ENCODE results near the gene RAB27A. TPM values are rescaled to one million over a fixed set of nuclear protein-coding genes. Genes with fewer than 3 reads are reported as not detected.

The RAB27A gene
- 10 to 100 TPM; 24.1 to 97.8 (median 62.5) TPM for total RNA-seq

DNA sequence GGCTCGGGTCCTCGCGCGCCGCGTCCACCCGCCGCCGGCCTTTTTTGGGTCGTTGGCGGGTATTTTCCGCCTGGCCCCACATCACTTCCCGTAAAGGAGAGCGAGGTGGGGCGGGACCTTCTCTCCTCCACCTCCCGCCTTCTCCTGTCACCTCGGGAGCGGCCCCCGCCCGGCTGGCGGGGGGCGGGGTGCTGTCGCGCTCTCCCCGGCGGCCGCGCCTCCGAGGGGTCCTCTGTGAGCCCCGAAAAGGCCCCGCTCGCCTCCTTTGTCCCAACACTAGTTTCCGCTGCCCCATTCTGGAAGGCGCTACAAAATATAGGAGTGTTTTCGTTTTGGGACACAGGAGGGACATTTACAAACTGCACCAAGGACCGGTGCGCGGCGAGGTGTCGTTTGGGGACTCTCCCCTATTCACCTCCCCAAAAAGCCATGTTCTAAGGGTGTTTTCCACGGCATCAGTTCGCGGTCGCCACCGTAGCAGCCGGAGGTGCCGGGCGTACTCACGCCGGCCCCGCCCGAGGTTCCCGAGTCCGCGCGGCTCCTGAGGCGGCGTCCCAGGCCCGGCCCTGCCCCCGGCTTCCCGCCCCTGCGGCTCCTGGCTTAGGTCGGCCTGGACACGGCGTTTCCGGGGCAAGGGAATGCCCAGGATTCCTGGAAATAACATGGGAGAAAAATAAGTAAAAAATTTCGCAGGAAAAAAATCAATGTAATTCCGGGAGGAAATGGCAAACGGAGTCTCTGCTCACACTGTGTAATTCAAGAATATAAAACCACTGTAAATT is at the start of gene RAB27A:
Gene RAB27A, minus strand, starts transcription at position 68 of the 782 bp plus-strand sequence. CDS start 54,879 bp downstream, outside the sequence.
- H3K4me1 ChIP-seq = peaks cover 20 to 31% (median 24%) of the 10 kb centered on the region in 4 donors
- peak within 1 kb of the TSS; percentile 67 to 96 (median 74) for H3K4me3 ChIP-seq
- DNase-seq = peak; percentile 90 to 94
- no peaks in the 10 kb centered on the region for H3K9me3 ChIP-seq
- H3K27me3 ChIP-seq = no peaks in the 10 kb centered on the region
- H3K36me3 ChIP-seq = no peaks in the 10 kb centered on the region
- TF ChIP-seq, protein P1, sequence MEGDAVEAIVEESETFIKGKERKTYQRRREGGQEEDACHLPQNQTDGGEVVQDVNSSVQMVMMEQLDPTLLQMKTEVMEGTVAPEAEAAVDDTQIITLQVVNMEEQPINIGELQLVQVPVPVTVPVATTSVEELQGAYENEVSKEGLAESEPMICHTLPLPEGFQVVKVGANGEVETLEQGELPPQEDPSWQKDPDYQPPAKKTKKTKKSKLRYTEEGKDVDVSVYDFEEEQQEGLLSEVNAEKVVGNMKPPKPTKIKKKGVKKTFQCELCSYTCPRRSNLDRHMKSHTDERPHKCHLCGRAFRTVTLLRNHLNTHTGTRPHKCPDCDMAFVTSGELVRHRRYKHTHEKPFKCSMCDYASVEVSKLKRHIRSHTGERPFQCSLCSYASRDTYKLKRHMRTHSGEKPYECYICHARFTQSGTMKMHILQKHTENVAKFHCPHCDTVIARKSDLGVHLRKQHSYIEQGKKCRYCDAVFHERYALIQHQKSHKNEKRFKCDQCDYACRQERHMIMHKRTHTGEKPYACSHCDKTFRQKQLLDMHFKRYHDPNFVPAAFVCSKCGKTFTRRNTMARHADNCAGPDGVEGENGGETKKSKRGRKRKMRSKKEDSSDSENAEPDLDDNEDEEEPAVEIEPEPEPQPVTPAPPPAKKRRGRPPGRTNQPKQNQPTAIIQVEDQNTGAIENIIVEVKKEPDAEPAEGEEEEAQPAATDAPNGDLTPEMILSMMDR (IDR thresholded peaks at IDR 0.05) = no peak
- TF ChIP-seq EP300 (IDR thresholded peaks at IDR 0.05) (peak; percentile 12 to 66 (median 20)), POLR2AphosphoS5 (IDR thresholded peaks at IDR 0.05) (peak; percentile 49 to 69), POLR2A (IDR thresholded peaks at IDR 0.05) (peak; percentile 10 to 76 (median 54))
- WGBS, 2 donors = 0 to 1% methylated on average over 27 to 63 of the region's 69 CpGs
- ATAC-seq (ENCODE audit: low FRiP score in 2 of 2) = peak; percentile 93
- peak within 1 kb of the TSS; percentile 95 to 99 (median 98) for H3K27ac ChIP-seq

DNA sequence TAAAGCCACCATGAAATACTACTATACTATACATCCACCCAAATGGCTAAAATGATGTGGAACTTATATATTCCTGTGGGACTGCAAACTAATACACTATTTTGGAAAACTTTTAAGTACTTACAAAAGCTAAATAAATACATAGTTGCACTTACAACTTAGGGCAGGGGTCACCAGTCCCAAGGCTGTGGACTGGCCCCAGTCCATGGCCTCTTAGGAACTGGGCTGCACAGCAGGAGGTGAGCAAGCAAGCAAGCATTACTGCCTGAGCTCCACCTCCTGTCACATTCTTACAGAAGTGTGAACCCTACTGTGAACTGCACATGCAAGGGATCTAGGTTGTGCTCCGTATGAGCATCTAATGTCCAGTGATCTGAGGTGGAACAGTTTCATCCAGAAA is 47.5 kb upstream of the RAB27A start:
- H3K27ac ChIP-seq = no peak overlapping the region
- 100% methylated on average over 1 of the region's 1 CpG for WGBS, 2 donors
- H3K36me3 ChIP-seq = peaks cover 0 to 60% (median 4%) of the 10 kb centered on the region in 4 donors
- DNase-seq (no peak), ATAC-seq (ENCODE audit: low FRiP score in 2 of 2) (no peak)
- H3K4me1 ChIP-seq = no peaks in the 10 kb centered on the region
- TF ChIP-seq EP300 (IDR thresholded peaks at IDR 0.05) = no peak
- no peaks in the 10 kb centered on the region for H3K9me3 ChIP-seq
- no peak overlapping the region for H3K4me3 ChIP-seq
- H3K27me3 ChIP-seq = no peaks in the 10 kb centered on the region

DNA sequence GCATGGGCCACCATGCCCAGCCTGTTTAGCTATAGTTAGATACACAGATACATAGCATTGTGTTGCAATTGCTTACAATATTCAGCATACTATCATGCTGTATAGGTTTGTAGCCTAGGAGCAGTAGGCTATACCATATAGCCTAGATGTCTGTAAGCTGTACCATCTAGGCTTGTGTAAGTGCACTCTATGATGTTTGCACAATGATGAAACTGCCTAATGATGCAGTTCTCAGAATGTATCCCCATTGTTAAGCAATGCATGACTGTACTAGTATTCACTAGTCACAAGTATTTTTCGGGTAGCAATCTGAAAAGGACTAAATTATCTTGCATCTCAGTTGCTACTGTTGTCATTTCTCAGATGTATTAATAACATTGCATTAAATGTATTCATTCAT is 45.4 kb upstream of the RAB27A start:
- Histone ChIP-seq H3K27me3 (no peaks in the 10 kb centered on the region), H3K36me3 (peaks cover 0 to 75% (median 6%) of the 10 kb centered on the region in 4 donors), H3K4me3 (no peak overlapping the region), H3K9me3 (no peaks in the 10 kb centered on the region), H3K27ac (no peak overlapping the region), H3K4me1 (no peaks in the 10 kb centered on the region)
- DNase-seq (no peak), ATAC-seq (ENCODE audit: low FRiP score in 2 of 2) (no peak)
- TF ChIP-seq POLR2A (IDR thresholded peaks at IDR 0.05) (no peak), EP300 (IDR thresholded peaks at IDR 0.05) (no peak), POLR2AphosphoS5 (IDR thresholded peaks at IDR 0.05) (no peak)
- TF ChIP-seq, protein P1 (IDR thresholded peaks at IDR 0.05) = no peak
- WGBS, 2 donors = 95 to 96% methylated on average over 1 of the region's 1 CpG

DNA sequence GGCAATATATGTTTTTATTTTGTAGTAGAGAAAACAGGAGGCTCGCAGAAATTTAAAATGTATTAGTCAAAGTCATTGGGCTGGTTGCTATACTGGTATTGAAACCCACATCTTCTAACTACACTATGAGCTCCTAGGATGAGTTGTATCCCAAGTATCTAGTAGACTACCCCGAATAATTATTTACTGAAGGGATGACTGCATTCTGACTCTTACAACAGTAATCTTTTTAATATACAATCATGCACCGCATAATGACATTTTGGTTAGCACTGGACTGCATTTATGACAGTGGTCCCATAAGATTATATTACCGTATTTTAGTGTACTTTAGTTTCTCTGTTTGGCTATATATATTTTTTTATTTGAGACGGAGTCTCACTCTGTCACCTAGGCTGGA is 44.8 kb upstream of the RAB27A start:
- Histone ChIP-seq H3K4me3 (no peak overlapping the region), H3K4me1 (no peaks in the 10 kb centered on the region), H3K9me3 (no peaks in the 10 kb centered on the region), H3K27me3 (no peaks in the 10 kb centered on the region), H3K36me3 (peaks cover 0 to 80% (median 6%) of the 10 kb centered on the region in 4 donors), H3K27ac (no peak overlapping the region)
- DNase-seq (no peak), ATAC-seq (ENCODE audit: low FRiP score in 2 of 2) (no peak)
- 91 to 92% methylated on average over 5 of the region's 5 CpGs for WGBS, 2 donors
- TF ChIP-seq, protein P1 (IDR thresholded peaks at IDR 0.05) = no peak
- no peak for TF ChIP-seq POLR2AphosphoS5 (IDR thresholded peaks at IDR 0.05)

DNA sequence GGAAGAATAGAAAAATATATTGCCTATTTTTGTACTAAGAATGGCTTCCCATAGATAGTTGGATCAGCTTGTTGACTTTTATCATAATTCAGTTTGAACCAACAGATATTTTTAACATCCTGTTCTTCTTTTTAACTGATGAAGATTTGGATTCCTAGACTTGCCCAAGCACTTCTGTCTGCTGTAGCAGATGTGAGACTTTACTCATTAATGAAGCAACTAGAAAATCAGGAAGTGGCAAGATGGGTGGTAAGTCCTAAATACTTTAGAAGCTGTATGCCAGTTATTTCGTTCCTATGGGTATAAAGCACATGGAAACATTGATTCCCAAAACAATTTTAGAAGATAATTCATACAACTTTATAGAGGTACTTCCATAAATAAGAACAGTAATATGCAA is 37.8 kb upstream of the RAB27A start:
- H3K4me3 ChIP-seq = no peak overlapping the region
- ATAC-seq (ENCODE audit: low FRiP score in 2 of 2) = no peak
- no peaks in the 10 kb centered on the region for H3K9me3 ChIP-seq
- no peak overlapping the region for H3K27ac ChIP-seq
- H3K36me3 ChIP-seq = peaks cover 0 to 38% (median 2%) of the 10 kb centered on the region in 4 donors
- no peak for DNase-seq
- TF ChIP-seq POLR2AphosphoS5 (IDR thresholded peaks at IDR 0.05) (no peak), POLR2A (IDR thresholded peaks at IDR 0.05) (no peak), EP300 (IDR thresholded peaks at IDR 0.05) (no peak)
- TF ChIP-seq, protein P1 (IDR thresholded peaks at IDR 0.05) = no peak
- H3K27me3 ChIP-seq = no peaks in the 10 kb centered on the region
- WGBS, 2 donors = 59 to 66% methylated on average over 1 of the region's 1 CpG
- no peaks in the 10 kb centered on the region for H3K4me1 ChIP-seq

Data from upper lobe of left lung (tissue), 6 donors.